HG03159 (cell line): ENCODE results near the gene IDH3G.

Source experiments
- ATAC-seq: cut with Tn5 transposase; IDR thresholded peaks from one replicate; pipeline ENCODE4 v1.9.1; 2021; ENCODE audit warnings: mild to moderate bottlenecking, moderate library complexity; ENCODE audit not compliant: unreplicated experiment

IDH3G gene

DNA sequence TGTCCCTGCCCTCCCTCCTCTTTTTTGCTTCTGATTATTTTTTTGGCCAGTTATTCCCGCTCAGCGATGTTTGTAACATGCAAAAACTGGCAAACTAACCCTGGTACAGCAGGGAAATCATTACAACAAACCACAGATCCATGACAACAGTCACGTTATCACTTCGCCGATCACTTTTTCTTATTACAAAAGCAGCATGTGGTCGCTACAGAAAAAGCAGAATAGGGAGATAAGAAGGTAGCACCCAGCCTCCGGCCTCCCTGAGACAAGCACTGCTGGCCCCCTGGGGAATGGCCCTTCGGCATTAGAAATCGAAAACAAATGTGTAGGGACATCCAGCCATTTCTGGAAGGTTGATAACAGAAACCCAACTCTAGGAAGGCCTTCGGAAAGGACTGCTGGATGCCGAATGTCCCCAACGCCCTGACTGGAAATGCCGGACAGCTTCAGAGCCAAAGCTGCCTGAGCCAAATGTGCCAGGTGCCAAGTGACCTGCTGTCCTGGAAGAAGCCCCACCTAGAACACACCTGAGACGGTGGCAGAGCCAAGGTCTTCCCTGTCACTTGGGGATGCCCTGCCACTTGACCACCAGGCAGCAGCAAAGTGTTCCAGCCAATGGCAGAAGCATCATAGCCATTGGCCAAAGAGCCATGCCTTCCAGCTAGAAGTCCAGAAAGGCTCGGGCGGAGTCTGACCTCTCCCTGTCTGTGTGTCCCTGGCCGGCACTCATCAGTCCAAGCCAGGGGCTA lies 2.9 kb downstream of the IDH3G start:
- ATAC-seq = no peak

DNA sequence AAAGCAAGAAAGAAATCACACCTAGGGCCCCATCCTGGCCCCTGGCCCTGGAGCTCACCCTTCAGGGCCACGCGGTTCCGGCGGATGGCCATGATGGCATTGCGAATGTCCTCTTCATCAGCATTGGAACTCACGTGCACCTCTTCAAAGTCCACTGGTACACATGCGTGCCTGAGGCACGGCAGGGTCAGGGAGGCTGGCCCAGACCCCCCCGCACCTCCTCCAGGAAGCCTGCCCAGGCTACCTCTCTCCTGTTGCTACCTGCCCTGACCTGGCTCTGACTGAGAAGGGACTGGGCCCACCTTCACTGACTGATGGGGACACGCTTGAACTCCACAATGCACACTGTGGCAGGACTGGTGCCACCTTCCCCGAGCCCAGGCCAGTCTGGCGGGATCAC lies 4.5 kb downstream of the IDH3G start:
- ATAC-seq = no peak

- no peak for ATAC-seq
Measured at GRCh38 chrX:153786669-153787068, 7.5 kb downstream of the IDH3G start.

GRCh38 chrX:153784325-153784967 lies 9.7 kb downstream of the IDH3G start:
- no peak for ATAC-seq

GRCh38 chrX:153783378-153784013 lies 10.7 kb downstream of the IDH3G start:
- no peak for ATAC-seq

GRCh38 chrX:153782871-153783270 lies 11.3 kb downstream of the IDH3G start:
- ATAC-seq = no peak

GRCh38 chrX:153782313-153782712 lies 11.9 kb downstream of the IDH3G start:
- ATAC-seq = no peak

DNA sequence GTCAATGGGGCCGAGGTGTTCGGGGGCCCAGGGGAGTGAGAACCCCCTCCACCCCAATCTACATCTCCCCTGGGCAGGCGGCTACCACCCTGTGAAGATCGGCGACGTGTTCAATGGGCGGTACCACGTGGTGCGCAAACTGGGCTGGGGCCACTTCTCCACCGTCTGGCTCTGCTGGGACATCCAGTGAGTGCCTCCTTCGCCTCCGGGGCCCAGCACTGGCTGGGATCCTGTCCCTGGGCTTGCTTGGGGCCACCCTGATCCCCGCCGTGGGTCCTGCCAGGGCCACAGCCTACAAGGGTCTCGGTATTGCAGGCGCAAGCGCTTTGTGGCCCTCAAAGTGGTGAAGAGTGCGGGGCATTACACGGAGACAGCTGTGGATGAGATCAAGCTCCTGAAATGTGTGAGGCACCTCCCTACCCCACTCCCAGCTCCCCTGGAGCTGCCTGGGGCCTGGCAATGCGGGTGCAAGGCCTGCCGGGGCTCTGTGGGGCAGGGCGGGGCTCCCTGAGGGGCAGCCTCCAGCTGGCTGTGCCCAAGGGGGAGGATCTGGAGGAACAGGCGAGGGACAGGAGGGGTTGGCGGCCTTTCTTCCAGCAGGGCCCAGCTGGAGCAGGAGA lies 12.6 kb downstream of the IDH3G start:
- no peak for ATAC-seq

- no peak for ATAC-seq
Measured at GRCh38 chrX:153780678-153781427, 13.3 kb downstream of the IDH3G start, which contains the start of gene SRPK3. Gene SRPK3 (plus strand): TSS chrX:153781041. CDS start chrX:153781087, 46 bp downstream.

GRCh38 chrX:153779891-153780677 lies 14.1 kb downstream of the IDH3G start:
- no peak for ATAC-seq

DNA sequence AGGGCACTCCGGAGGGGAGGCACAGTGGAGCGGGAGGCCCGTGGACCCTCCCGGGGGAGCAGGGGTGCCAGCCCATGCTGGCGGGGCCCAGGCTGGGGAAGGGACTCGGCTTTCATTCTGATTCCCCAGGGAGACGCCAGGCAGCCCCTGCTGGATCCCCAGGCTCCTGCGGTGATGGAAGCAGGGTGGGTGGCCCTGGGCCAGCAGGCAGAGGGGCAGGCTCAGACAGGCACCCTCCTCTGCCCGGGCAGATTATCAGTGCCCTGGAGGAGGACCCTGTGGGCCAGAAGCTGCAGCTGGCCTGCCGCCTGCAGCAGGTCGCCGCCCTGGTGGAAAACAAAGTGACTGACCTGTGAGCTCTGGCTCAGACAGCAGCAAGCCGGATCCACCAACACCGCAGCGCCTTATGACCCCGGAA lies 15.5 kb downstream of the IDH3G start:
- ATAC-seq = no peak

- ATAC-seq = no peak
Measured at GRCh38 chrX:153778181-153778580, 16.0 kb downstream of the IDH3G start.

GRCh38 chrX:153777261-153778090 lies 16.7 kb downstream of the IDH3G start:
- ATAC-seq = no peak

DNA sequence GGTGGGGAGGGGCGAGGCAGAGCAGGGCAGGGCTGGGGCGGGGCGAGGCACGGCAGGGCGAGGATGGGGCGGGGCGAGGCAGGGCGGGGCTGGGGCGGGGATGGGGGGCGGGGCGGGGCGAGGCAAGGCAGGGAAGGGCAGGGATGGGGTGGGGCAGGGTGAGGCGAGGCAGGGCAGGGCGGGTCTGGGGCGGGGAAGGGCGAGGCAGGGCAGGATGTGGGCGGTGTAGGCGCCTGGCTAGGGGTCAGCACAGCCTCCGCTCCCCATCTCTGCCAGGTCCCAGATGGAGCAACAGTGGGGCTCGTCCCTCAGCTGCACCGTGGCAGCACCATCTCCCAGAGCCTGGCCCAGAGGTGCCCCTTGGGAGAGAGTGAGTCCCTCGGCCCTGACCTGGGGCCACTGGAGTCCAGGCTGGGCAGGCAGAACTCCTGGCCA lies 17.5 kb downstream of the IDH3G start:
- ATAC-seq = no peak

DNA sequence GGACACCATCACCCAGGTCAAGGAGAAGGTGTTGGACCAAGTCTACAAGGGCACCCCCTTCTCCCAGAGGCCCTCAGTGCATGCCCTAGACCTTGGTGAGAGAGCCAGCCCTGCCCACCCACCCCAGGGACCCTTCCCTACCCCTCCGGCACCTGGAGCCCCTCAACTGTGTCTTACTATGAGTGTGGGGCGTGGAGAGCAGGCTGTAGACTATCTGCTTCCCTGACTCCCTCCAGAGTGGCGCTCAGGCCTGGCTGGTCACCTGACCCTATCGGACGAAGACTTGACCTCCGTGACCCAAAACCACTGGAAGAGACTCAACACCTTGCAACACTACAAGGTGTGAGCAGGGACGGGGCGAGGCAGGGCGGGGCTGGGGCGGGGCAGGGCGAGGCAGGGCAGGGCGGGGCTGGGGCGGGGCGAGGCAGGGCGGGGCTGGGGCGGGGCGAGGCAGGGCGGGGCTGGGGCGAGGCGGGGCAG lies 18.0 kb downstream of the IDH3G start:
- ATAC-seq = no peak

GRCh38 chrX:153775293-153776119 lies 18.7 kb downstream of the IDH3G start:
- no peak for ATAC-seq

DNA sequence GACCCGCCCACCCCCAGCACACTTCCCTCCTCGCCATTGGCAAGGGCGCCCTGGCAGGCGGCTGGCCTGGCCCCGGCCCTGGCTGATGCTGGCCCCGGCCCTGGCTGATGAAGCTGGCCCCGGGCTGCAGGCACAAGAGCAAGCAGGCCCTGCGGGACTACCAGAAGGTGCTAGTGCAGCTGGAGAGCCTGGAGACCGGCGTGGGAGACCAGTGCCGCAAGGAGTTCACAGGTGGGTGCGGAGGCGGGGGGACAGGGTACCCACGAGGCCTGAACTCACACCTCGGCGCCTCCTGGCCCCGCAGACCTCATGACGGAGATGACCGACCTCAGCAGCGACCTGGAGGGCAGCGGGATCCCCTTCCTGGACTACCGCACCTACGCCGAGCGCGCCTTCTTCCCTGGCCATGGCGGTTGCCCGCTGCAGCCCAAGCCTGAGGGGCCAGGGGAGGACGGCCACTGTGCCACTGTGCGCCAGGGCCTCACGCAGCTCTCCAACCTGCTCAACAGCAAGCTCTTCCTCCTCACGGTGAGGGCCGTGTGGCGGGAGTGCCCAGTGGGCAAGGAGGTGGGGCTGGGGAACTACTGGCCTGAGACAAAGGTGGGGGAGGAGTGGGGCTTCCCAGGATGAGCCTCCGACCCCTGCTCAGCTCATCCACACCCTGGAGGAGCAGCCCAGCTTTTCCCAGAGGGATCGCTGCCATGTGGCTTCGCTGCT lies 19.4 kb downstream of the IDH3G start:
- no peak for ATAC-seq
